GM19238 (cell line): ENCODE data around the gene ATF3.
"Not testable (repeated sequence)": the region's sequence is repeated elsewhere in the genome, so short reads cannot be mapped to it uniquely, and the experiment has no call there.

Experiments used
- DNase-seq: peaks from one replicate; pipeline ENCODE4 v3.0.0; 2011; ENCODE audit warnings: low spot score; ENCODE audit not compliant: insufficient read length

ATF3 gene

DNA sequence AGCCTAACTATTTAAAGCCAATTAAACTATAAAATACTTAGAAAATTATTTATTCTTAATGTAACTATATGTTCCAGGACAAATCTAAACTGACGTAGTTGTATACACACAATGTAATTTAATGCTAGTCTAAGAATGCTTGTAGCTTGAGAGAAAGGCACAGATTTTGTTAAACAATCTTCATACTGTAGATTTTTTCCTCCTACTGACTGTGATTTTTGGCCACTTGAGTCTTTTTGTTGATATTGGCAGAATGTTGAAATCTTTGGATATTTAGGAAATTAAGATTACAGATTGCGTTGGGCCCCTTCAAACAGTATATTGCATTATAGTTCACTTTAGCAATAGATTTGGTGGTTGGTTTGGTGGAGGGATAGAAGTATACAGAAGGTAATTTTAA is 40.5 kb downstream of the ATF3 start:
- DNase-seq: no peak

- DNase-seq: no peak
Observed at GRCh38 chr1:212650228-212650627, 41.7 kb downstream of the ATF3 start.

GRCh38 chr1:212651521-212651920 is 43.0 kb downstream of the ATF3 start:
- no peak for DNase-seq

DNA sequence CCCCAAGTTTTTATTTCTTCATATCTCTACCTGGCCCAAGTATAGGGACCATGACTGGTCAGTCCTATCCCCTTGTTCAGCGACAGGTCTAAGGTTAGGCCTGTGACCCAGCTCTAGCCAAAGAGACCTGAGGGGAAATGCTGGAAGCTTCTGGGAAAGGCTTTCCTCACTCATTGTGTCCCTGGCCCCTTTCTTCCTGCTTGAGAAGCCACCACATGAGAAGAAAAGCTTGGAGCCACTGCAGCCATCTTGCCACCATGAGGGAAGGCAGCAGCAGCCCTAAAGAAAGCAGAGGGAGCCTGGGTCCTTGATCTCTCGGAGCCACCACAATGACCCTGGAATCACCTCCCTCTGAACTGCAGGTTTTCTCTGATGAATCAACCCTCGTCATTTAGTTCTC is 43.4 kb downstream of the ATF3 start:
- no peak for DNase-seq

- DNase-seq: no peak
Observed at GRCh38 chr1:212652609-212653008, 44.0 kb downstream of the ATF3 start.

DNA sequence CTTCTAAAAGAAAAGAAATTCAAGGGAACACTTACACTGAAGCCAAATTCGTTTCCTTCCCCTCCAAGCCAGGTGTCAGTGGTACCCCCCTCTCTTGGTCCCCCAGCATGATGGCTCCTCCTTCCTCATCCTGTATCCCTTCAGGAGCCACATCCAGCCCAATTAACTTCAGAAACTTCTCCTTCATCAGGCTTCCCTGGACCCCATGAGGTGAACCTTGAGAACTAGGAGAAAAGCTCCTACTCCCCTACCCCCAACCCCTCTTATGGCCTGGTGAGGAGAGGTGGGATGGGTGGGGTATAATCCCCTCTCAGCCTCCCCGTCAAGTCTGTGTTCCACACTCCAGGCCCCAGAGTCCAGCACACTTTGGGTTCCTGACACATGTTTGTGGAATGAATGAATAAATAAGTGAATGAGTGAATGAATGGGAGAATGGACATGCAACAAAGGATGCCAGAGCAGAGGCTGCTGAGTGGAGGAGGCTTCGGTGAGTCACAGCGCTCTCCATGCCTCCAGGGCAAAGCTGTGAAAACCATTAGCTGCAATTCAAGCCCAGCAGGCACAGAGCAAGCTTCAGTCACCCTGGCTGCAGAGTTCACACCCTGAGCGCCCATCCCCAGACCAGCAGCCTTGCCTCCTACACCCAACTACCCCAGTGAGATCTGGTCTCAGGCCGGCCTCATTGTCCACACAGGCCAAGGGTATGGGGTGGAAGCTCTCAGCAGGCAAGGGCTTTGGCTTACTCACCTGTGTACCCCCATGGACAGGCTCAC is 47.3 kb downstream of the ATF3 start:
- DNase-seq: no peak

DNA sequence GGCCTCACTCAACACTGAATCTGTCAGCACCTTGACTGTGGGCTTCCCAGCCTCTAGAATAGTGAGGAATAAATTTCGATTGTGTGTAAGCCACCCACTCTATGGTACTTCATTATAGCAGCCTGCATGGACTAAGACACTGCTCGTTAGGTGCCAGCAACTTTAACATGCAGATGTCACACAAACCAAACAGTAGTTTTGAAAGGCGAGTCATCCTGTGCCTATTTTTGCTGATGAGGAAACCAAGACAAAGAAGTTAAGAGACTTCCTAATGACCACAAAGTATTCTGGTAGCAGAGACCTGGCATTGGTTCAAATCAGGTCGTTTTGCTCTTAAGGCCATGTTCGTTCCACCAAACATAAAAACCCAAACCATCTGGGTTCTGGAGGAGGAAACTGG is 48.2 kb downstream of the ATF3 start:
- no peak for DNase-seq

GRCh38 chr1:212658250-212658649 is 49.7 kb downstream of the ATF3 start:
- DNase-seq: not testable (repeated sequence)

DNA sequence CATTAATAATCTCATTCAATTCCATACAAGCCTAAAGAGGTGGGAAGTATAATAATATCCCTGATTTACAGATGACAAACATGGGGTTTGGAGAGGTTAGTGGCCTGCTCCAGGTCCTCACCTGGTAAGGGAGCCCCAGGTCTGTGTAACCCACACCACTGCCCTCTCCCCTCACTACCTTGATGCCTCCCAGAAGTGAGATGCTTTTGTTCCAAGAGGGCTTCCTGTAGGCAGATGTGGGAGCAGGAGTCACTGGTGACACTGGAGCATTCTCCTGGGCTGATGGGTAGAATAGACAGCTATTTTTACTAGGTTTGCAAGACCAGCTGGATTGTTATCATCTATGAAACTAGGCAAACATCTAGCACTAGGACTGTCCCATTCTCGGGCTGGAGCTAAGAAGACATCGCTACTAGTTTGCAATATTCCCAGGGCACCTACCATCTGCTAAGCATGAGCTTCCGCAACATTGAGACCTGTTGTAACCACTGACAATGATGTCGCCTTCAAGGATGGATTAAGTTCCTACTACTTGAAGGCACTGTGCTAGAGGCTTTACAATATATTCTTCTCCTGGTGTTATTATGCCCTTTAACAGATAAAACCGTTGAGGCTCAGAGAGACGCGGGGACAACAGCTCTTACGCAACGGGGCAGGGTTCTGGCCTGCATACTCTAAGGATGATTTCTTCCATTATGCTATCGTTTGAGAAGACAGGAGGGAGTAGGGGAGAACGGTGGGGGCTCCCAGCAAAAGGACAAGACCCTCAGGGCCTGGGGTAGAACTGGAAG is 56.0 kb downstream of the ATF3 start:
- DNase-seq: no peak

GRCh38 chr1:212665241-212666115 is 56.9 kb downstream of the ATF3 start:
- DNase-seq: peak; percentile 71

DNA sequence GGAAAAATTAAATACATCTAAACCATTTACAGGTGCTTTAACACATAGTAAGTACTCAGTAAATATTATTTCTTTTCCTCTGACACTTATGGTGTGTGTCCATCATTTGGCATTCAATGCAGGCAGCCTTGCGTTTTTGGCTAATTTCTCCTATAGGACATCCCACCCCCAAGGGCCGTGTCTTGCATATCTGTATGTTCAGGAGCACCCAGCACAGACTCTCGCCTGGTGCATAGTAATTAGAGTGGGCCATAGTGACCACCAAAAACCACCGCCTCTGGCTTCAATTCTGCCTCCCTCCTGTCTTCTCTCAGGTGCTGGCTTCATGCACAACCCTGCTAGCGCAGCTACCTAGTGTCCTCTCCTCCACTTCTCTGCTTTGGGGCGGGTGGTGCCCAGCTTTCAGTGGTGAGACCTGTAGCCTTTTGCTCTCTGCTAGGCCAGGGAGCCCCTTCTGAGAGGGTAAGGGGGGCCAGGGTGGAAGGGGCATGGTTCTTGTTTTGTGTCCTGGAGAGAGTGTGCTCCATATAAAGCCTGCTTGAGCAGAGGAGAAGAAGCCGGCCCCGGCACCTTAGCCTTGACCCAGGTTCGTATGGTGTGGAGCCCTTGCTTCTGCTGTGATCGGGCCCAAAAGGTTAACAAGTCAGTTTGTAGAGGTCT is 57.7 kb downstream of the ATF3 start:
- no peak for DNase-seq

GRCh38 chr1:212667223-212668139 is 58.9 kb downstream of the ATF3 start:
- DNase-seq: no peak

DNA sequence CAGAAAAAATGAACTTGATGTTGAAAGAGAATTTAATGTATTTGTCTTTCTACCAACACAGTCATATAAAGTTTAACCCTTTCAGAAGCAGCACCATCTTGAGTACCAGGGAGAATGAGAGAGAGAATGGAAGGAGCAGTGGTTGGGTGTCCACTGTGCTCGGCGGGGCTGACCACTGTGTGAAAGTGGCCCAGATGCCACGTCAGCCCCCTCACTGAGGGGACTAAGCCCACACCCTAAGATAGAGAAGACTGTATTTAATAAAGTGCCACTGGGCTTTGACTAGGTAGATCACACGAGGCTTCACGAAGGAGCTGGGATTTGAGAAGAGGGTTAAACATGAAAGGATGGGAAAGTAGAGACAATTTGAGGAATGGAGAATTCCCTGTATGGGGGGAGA is 59.9 kb downstream of the ATF3 start:
- no peak for DNase-seq

DNA sequence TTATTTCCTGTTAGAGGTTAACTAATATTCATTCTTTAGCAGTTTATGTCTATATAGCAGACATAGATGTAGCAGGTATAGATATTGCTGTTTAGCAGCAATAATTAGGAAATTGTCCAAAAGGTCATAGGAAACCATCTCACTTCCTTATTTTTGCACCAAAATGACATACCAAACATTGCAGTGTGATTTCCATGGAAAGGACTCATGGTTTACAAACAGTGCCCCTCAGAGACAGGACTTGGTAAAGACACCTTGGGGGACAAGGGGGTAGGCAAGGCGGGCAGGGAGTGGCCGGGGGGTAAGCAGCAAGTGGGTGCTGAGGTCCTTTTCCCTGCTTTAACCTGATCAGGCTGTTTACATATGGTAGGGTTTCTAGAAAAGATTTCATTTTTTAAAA is 60.5 kb downstream of the ATF3 start:
- DNase-seq: no peak

- DNase-seq: no peak
Observed at GRCh38 chr1:212669600-212669999, 61.0 kb downstream of the ATF3 start.

GRCh38 chr1:212670301-212670700 is 61.7 kb downstream of the ATF3 start:
- no peak for DNase-seq
